Tibial nerve (tissue), 4 donors: ENCODE measurements around the gene KCNH1. TPM values are rescaled to one million over a fixed set of nuclear protein-coding genes. Genes with fewer than 3 reads are reported as not detected.

Experiments used
- DNase-seq, 2 donors: peaks; one replicate each; pipeline ENCODE4 v3.0.0-alpha.2; 2019; ENCODE audit warnings: low spot score in 2 of 2
- H3K27ac ChIP-seq, 4 donors: fragments of 200-600 bp; sonication (generic) in 3 of 4; one replicate each; pipeline ENCODE4 v1.5.1; 2017 to 2019; ENCODE audit warnings: mild to moderate bottlenecking in 1 of 4
- H3K27me3 ChIP-seq, 2 donors: fragments of 200-600 bp; sonication (generic) in 1 of 2; one replicate each; pipeline versions ENCODE4 v1.5.1 to v1.6.0; 2017 to 2019
- H3K36me3 ChIP-seq, 3 donors: fragments of 200-600 bp; sonication (generic); one replicate each; pipeline ENCODE4 v1.5.1; 2018 to 2019
- H3K4me1 ChIP-seq, 4 donors: fragments of 200-600 bp; sonication (generic) in 3 of 4; one replicate each; pipeline ENCODE4 v1.5.1; 2017 to 2019
- H3K4me3 ChIP-seq, 4 donors: fragments of 200-600 bp; sonication (generic) in 3 of 4; one replicate each; pipeline ENCODE4 v1.5.1; 2017 to 2019; ENCODE audit warnings: mild to moderate bottlenecking in 1 of 4, moderate library complexity in 1 of 4
- H3K9me3 ChIP-seq, 4 donors: fragments of 200-600 bp; sonication (generic) in 3 of 4; one replicate each; pipeline ENCODE4 v1.5.1; 2017 to 2019
- EP300 ChIP-seq, 2 donors: sonication (generic); formaldehyde crosslinking; IDR thresholded peaks; one replicate each; pipeline ENCODE4 v1.6.1; 2017; ENCODE audit warnings: antibody characterized with exemption in 2 of 2, mild to moderate bottlenecking in 1 of 2
- POLR2A ChIP-seq, 2 donors: fragments of 450-650 bp; IDR thresholded peaks; one replicate each; pipeline ENCODE4 v1.6.1; 2017; ENCODE audit warnings: antibody characterized with exemption in 2 of 2, mild to moderate bottlenecking in 2 of 2, moderate library complexity in 2 of 2
- WGBS, 2 donors: methylation state at CpG; one replicate each; pipeline ENCODE4 v1.1.5; 2018; 5-methylcytosine and 5-hydroxymethylcytosine counted together
- total RNA-seq, 4 donors: library from RNA; depleted of rRNA; stranded (reverse); fragments of >200 nt; gene quantifications; one replicate each; pipeline ENCODE4 v1.1.0, GENCODE V29; 2016
- TF ChIP-seq, protein P1 (sequence below), 5 experiments: fragments of 200-600 bp in 3 of 5; fragments of 450-650 bp in 2 of 5; sonication (generic) in 3 of 5; IDR thresholded peaks; one replicate each; pipeline ENCODE4 v1.5.1; 2016 to 2019; ENCODE audit warnings: antibody characterized with exemption in 5 of 5, mild to moderate bottlenecking in 3 of 5, moderate library complexity in 2 of 5

The KCNH1 gene
- total RNA-seq, 4 donors from 2014 or later = 1.9 to 10.0 (median 3.6) TPM

GRCh38 chr1:210775289-210775688 is 358.7 kb downstream of the KCNH1 start:
- no peaks in the 10 kb centered on the region for H3K27me3 ChIP-seq
- no peaks in the 10 kb centered on the region for H3K36me3 ChIP-seq
- no peak for DNase-seq
- H3K4me3 ChIP-seq = no peak overlapping the region
- H3K9me3 ChIP-seq = no peaks in the 10 kb centered on the region
- 83 to 90% methylated on average over 6 of the region's 6 CpGs for WGBS, 2 donors
- peaks cover 0 to 3% (median 0%) of the 10 kb centered on the region in 4 donors for H3K4me1 ChIP-seq
- no peak overlapping the region for H3K27ac ChIP-seq
- no peak for TF ChIP-seq POLR2A (IDR thresholded peaks at IDR 0.05)
- TF ChIP-seq EP300 (IDR thresholded peaks at IDR 0.05) = no peak
- TF ChIP-seq, protein P1, sequence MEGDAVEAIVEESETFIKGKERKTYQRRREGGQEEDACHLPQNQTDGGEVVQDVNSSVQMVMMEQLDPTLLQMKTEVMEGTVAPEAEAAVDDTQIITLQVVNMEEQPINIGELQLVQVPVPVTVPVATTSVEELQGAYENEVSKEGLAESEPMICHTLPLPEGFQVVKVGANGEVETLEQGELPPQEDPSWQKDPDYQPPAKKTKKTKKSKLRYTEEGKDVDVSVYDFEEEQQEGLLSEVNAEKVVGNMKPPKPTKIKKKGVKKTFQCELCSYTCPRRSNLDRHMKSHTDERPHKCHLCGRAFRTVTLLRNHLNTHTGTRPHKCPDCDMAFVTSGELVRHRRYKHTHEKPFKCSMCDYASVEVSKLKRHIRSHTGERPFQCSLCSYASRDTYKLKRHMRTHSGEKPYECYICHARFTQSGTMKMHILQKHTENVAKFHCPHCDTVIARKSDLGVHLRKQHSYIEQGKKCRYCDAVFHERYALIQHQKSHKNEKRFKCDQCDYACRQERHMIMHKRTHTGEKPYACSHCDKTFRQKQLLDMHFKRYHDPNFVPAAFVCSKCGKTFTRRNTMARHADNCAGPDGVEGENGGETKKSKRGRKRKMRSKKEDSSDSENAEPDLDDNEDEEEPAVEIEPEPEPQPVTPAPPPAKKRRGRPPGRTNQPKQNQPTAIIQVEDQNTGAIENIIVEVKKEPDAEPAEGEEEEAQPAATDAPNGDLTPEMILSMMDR (IDR thresholded peaks at IDR 0.05) = no peak

GRCh38 chr1:210773450-210773849 is 360.5 kb downstream of the KCNH1 start:
- Histone ChIP-seq H3K9me3 (no peaks in the 10 kb centered on the region), H3K27me3 (no peaks in the 10 kb centered on the region), H3K4me3 (no peak overlapping the region), H3K4me1 (no peaks in the 10 kb centered on the region), H3K36me3 (no peaks in the 10 kb centered on the region), H3K27ac (no peak overlapping the region)
- DNase-seq = no peak
- TF ChIP-seq, protein P1 (IDR thresholded peaks at IDR 0.05) = no peak
- TF ChIP-seq POLR2A (IDR thresholded peaks at IDR 0.05) = no peak
- no peak for TF ChIP-seq EP300 (IDR thresholded peaks at IDR 0.05)
- 73 to 75% methylated on average over 2 of the region's 2 CpGs for WGBS, 2 donors

- H3K4me3 ChIP-seq = no peak overlapping the region
- H3K27me3 ChIP-seq = no peaks in the 10 kb centered on the region
- H3K4me1 ChIP-seq = no peaks in the 10 kb centered on the region
- DNase-seq = no peak
- H3K36me3 ChIP-seq = no peaks in the 10 kb centered on the region
- H3K27ac ChIP-seq = no peak overlapping the region
- 84 to 86% methylated on average over 5 of the region's 5 CpGs for WGBS, 2 donors
- TF ChIP-seq, protein P1 (IDR thresholded peaks at IDR 0.05) = no peak
- TF ChIP-seq EP300 (IDR thresholded peaks at IDR 0.05) (no peak), POLR2A (IDR thresholded peaks at IDR 0.05) (no peak)
- no peaks in the 10 kb centered on the region for H3K9me3 ChIP-seq
Observed at GRCh38 chr1:210771131-210771530, 362.8 kb downstream of the KCNH1 start.

GRCh38 chr1:210770396-210770984 is 363.5 kb downstream of the KCNH1 start:
- no peak for DNase-seq
- Histone ChIP-seq H3K36me3 (no peaks in the 10 kb centered on the region), H3K4me3 (no peak overlapping the region), H3K9me3 (no peaks in the 10 kb centered on the region), H3K27me3 (no peaks in the 10 kb centered on the region), H3K4me1 (no peaks in the 10 kb centered on the region), H3K27ac (no peak overlapping the region)
- TF ChIP-seq, protein P1 (IDR thresholded peaks at IDR 0.05) = no peak
- TF ChIP-seq EP300 (IDR thresholded peaks at IDR 0.05) = no peak
- TF ChIP-seq POLR2A (IDR thresholded peaks at IDR 0.05) = no peak
- WGBS, 2 donors = 87 to 96% methylated on average over 9 of the region's 9 CpGs

DNA sequence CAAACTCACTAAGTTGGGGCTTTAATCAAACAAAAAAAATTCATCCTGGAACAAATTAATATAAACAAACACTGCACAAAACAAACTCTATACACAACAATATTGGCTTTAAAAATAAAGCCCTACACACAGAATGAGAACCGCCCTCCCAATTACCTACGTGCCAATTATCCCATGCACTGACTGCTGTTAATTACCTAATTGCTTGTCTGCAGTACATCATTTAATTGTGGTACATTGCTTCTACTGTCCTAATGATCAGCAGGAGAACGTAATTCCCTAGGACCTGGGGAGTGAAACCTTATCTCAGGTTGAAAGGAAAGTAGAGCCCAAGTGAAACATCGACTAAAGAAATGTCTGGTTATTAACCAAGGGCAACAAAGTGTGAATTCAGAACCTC is 364.5 kb downstream of the KCNH1 start:
- H3K4me3 ChIP-seq = no peak overlapping the region
- no peak for TF ChIP-seq POLR2A (IDR thresholded peaks at IDR 0.05)
- no peak for TF ChIP-seq EP300 (IDR thresholded peaks at IDR 0.05)
- H3K36me3 ChIP-seq = no peaks in the 10 kb centered on the region
- H3K4me1 ChIP-seq = no peaks in the 10 kb centered on the region
- no peak overlapping the region for H3K27ac ChIP-seq
- no peaks in the 10 kb centered on the region for H3K27me3 ChIP-seq
- 69 to 73% methylated on average over 4 of the region's 4 CpGs for WGBS, 2 donors
- DNase-seq = no peak
- no peaks in the 10 kb centered on the region for H3K9me3 ChIP-seq
